ACC112 (cell line): ENCODE data around the gene CNTN2.

Experiments
- H2AFZ ChIP-seq: fragments of 200-600 bp; sonication (generic); one replicate; pipeline ENCODE4 v1.6.0; 2017; ENCODE audit warnings: antibody characterized with exemption, low read length; ENCODE audit not compliant: unreplicated experiment
- H3K27ac ChIP-seq: fragments of 200-600 bp; sonication (generic); 2 replicates; pipeline ENCODE4 v1.5.1; 2014; ENCODE audit warnings: low read depth, mild to moderate bottlenecking, antibody characterized with exemption, low read length, moderate library complexity
- H3K27me3 ChIP-seq: fragments of 200-600 bp; sonication (generic); 2 replicates; pipeline ENCODE4 v1.6.1; 2014; ENCODE audit warnings: mild to moderate bottlenecking, antibody characterized with exemption, low read length, moderate library complexity, mixed read lengths; ENCODE audit not compliant: insufficient read depth
- H3K36me3 ChIP-seq: fragments of 200-600 bp; sonication (generic); 2 replicates; pipeline ENCODE4 v1.6.1; 2016; ENCODE audit warnings: mild to moderate bottlenecking, antibody characterized with exemption, low read length, moderate library complexity, mixed read lengths; ENCODE audit not compliant: insufficient read depth
- H3K4me1 ChIP-seq: fragments of 200-600 bp; sonication (generic); one replicate; pipeline ENCODE4 v1.6.1; 2016; ENCODE audit warnings: low read length, mixed read lengths; ENCODE audit not compliant: insufficient read depth, unreplicated experiment, control insufficient read depth
- H3K4me3 ChIP-seq: fragments of 200-600 bp; sonication (generic); 2 replicates; pipeline ENCODE4 v1.5.1; 2014; ENCODE audit warnings: mild to moderate bottlenecking, low read depth, low read length
- H3K79me2 ChIP-seq: fragments of 200-600 bp; sonication (generic); one replicate; pipeline ENCODE4 v1.6.0; 2016; ENCODE audit warnings: low read length; ENCODE audit not compliant: control insufficient read depth, unreplicated experiment, insufficient read depth

The CNTN2 gene, protein sequence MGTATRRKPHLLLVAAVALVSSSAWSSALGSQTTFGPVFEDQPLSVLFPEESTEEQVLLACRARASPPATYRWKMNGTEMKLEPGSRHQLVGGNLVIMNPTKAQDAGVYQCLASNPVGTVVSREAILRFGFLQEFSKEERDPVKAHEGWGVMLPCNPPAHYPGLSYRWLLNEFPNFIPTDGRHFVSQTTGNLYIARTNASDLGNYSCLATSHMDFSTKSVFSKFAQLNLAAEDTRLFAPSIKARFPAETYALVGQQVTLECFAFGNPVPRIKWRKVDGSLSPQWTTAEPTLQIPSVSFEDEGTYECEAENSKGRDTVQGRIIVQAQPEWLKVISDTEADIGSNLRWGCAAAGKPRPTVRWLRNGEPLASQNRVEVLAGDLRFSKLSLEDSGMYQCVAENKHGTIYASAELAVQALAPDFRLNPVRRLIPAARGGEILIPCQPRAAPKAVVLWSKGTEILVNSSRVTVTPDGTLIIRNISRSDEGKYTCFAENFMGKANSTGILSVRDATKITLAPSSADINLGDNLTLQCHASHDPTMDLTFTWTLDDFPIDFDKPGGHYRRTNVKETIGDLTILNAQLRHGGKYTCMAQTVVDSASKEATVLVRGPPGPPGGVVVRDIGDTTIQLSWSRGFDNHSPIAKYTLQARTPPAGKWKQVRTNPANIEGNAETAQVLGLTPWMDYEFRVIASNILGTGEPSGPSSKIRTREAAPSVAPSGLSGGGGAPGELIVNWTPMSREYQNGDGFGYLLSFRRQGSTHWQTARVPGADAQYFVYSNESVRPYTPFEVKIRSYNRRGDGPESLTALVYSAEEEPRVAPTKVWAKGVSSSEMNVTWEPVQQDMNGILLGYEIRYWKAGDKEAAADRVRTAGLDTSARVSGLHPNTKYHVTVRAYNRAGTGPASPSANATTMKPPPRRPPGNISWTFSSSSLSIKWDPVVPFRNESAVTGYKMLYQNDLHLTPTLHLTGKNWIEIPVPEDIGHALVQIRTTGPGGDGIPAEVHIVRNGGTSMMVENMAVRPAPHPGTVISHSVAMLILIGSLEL

GRCh38 chr1:205042911-205043806, at the start of gene CNTN2:
Gene CNTN2, plus strand, starts transcription at chr1:205043212. Its CDS starts 9,974 bp downstream, at chr1:205053186.
- no peaks in the 10 kb centered on the region for H3K4me1 ChIP-seq
- H3K27ac ChIP-seq, result no peak within 1 kb of the TSS
- peaks cover 89% of the 10 kb centered on the region for H3K27me3 ChIP-seq
- no peaks in the 10 kb centered on the region for H3K79me2 ChIP-seq
- peak within 1 kb of the TSS; percentile 35; the same call in 1 of the 2 replicates for H3K4me3 ChIP-seq
- no peaks in the 10 kb centered on the region for H3K36me3 ChIP-seq
- no peak within 1 kb of the TSS for H2AFZ ChIP-seq

GRCh38 chr1:204994086-204994862, 48.7 kb upstream of the CNTN2 start:
- no peaks in the 10 kb centered on the region for H3K79me2 ChIP-seq
- no peak overlapping the region for H3K4me3 ChIP-seq
- H3K4me1 ChIP-seq, result peaks cover 8% of the 10 kb centered on the region
- no peaks in the 10 kb centered on the region for H3K27me3 ChIP-seq
- H3K27ac ChIP-seq, result no peak overlapping the region
- H2AFZ ChIP-seq, result no peak overlapping the region
- no peaks in the 10 kb centered on the region; the same call in 1 of the 2 replicates for H3K36me3 ChIP-seq

DNA sequence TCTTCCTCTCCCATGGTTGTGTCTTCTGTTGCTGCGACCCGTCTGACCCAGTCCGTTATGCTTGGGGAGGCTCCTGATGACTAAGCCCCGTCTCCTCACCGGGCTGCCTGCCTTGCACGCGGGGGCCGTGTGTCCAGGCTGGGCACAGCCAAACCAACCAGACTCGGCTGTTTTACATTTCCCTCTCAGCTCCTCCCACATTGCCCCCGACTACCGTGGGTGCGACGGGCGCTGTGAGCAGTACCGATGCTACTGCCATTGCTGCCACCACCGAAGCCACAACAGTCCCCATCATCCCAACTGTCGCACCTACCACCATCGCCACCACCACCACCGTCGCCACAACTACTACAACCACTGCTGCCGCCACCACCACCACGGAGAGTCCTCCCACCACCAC, 46.0 kb upstream of the CNTN2 start:
- no peaks in the 10 kb centered on the region for H3K27me3 ChIP-seq
- no peak overlapping the region for H2AFZ ChIP-seq
- H3K4me1 ChIP-seq, result peaks cover 8% of the 10 kb centered on the region
- no peak overlapping the region for H3K4me3 ChIP-seq
- no peaks in the 10 kb centered on the region for H3K36me3 ChIP-seq
- no peaks in the 10 kb centered on the region for H3K79me2 ChIP-seq
- H3K27ac ChIP-seq, result no peak overlapping the region

GRCh38 chr1:204997591-204998355, 45.2 kb upstream of the CNTN2 start:
- Histone ChIP-seq H2AFZ (no peak overlapping the region), H3K79me2 (no peaks in the 10 kb centered on the region), H3K27ac (no peak overlapping the region), H3K27me3 (no peaks in the 10 kb centered on the region), H3K4me3 (no peak overlapping the region), H3K4me1 (peaks cover 8% of the 10 kb centered on the region), H3K36me3 (no peaks in the 10 kb centered on the region)

DNA sequence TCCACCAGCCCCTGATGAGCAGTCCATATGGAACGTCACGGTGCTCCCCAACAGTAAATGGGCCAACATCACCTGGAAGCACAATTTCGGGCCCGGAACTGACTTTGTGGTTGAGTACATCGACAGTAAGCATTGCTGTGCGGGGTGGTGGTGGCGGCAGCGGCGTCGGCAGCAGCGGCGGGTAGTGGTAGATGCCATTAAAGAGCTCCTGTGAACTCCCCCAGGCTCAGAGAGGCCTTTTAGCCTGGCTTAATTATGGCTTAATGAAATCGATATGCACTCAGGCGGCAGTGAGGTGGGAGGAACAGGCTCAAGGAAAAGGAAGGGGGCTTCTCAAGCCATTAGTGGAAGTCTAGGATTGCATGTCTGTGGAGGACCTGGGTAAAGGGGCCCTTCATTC, 41.9 kb upstream of the CNTN2 start:
- H3K4me3 ChIP-seq, result no peak overlapping the region
- no peaks in the 10 kb centered on the region for H3K27me3 ChIP-seq
- H3K79me2 ChIP-seq, result no peaks in the 10 kb centered on the region
- no peaks in the 10 kb centered on the region for H3K4me1 ChIP-seq
- no peak overlapping the region for H2AFZ ChIP-seq
- H3K36me3 ChIP-seq, result no peaks in the 10 kb centered on the region
- no peak overlapping the region for H3K27ac ChIP-seq

GRCh38 chr1:205002705-205003104, 40.3 kb upstream of the CNTN2 start:
- no peaks in the 10 kb centered on the region for H3K4me1 ChIP-seq
- H3K27me3 ChIP-seq, result no peaks in the 10 kb centered on the region
- H3K36me3 ChIP-seq, result no peaks in the 10 kb centered on the region
- no peak overlapping the region for H3K27ac ChIP-seq
- H2AFZ ChIP-seq, result no peak overlapping the region
- H3K79me2 ChIP-seq, result no peaks in the 10 kb centered on the region
- no peak overlapping the region for H3K4me3 ChIP-seq

- Histone ChIP-seq H3K79me2 (no peaks in the 10 kb centered on the region), H3K27me3 (no peaks in the 10 kb centered on the region), H3K36me3 (no peaks in the 10 kb centered on the region), H3K4me3 (no peak overlapping the region), H3K4me1 (no peaks in the 10 kb centered on the region), H3K27ac (no peak overlapping the region), H2AFZ (no peak overlapping the region)
These were observed 39.5 kb upstream of the CNTN2 start for GRCh38 chr1:205003358-205004131.

GRCh38 chr1:205004351-205004750, 38.7 kb upstream of the CNTN2 start:
- Histone ChIP-seq H2AFZ (no peak overlapping the region), H3K4me3 (no peak overlapping the region), H3K36me3 (no peaks in the 10 kb centered on the region), H3K27me3 (no peaks in the 10 kb centered on the region), H3K79me2 (no peaks in the 10 kb centered on the region), H3K27ac (no peak overlapping the region), H3K4me1 (no peaks in the 10 kb centered on the region)

GRCh38 chr1:205008896-205009295, 34.1 kb upstream of the CNTN2 start:
- H3K27me3 ChIP-seq, result no peaks in the 10 kb centered on the region
- H2AFZ ChIP-seq, result no peak overlapping the region
- H3K36me3 ChIP-seq, result no peaks in the 10 kb centered on the region
- no peak overlapping the region for H3K27ac ChIP-seq
- no peak overlapping the region for H3K4me3 ChIP-seq
- no peaks in the 10 kb centered on the region for H3K79me2 ChIP-seq
- no peaks in the 10 kb centered on the region for H3K4me1 ChIP-seq
